ENCODE measurements around the gene PRR23C. TPM values are rescaled to one million over a fixed set of nuclear protein-coding genes. Genes with fewer than 3 reads are reported as not detected.

The PRR23C gene
- total and polyA plus RNA-seq, 9 of the 15 experiments (the other 6 are each of a cell fraction or from before 2014, with no cell fraction given), result not detected

DNA sequence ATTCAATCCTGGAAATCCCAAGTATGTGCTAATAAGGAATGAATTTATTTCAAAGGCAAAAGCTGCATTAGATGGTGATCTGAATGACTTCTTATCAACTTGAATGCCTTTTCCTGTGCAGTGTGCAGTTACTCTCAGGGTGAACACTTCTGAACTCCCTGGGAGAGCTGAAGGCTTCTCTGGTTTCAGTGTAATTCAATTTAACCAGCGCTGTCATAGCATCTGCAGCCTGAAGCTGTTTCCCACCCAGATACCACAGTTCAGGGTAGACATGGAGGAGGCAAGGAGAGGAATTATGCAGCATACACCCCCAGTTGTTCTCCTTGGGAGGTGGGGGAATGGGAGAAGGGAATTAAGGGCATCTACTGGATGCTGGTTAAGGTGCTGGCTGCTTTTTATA, 49.1 kb upstream of the PRR23C start:
- ATAC-seq (no peak), FAIRE-seq (no peak), DNase-seq (ENCODE audit: extremely low read depth in 1 of 4, low spot score in 3 of 4) (no peak)
- Histone ChIP-seq H3K9me3 (replicated peaks; ENCODE audit: control insufficient read depth, insufficient read depth, low read depth, low read length) (no peaks in the 10 kb centered on the region), H3K36me3 (ENCODE audit: control insufficient read depth, insufficient read depth, low read length) (no peaks in the 10 kb centered on the region), H2AFZ (ENCODE audit: low read depth, low read length) (no peak overlapping the region), H3K27ac (ENCODE audit: extremely low read depth, low read depth, low read length) (no peak overlapping the region), H3K4me2 (ENCODE audit: insufficient read depth, low read length) (no peak overlapping the region), H3K79me2 (ENCODE audit: control insufficient read depth, insufficient read depth, low read length) (no peaks in the 10 kb centered on the region), H3K4me3 (no peak overlapping the region), H3K9me1 (ENCODE audit: control insufficient read depth, insufficient read depth, low read length) (no peaks in the 10 kb centered on the region), H4K20me1 (replicated peaks; ENCODE audit: control insufficient read depth, insufficient read depth, low read length) (no peaks in the 10 kb centered on the region), H3K4me1 (replicated peaks in 1 of 2; ENCODE audit: control insufficient read depth in 2 of 2, insufficient read depth in 2 of 2, low read length in 2 of 2) (no peaks in the 10 kb centered on the region), H3K27me3 (ENCODE audit: control insufficient read depth in 2 of 2, insufficient read depth in 2 of 2, low read length in 2 of 2) (peaks cover 0 to 3% of the 10 kb centered on the region in 2 experiments; a peak in 2 of 5 replicates), H3K9ac (ENCODE audit: insufficient read depth in 1 of 2, low read depth in 2 of 2, low read length in 2 of 2) (no peak overlapping the region)
- in situ Hi-C loops (cut with MboI) (no loop called here), intact Hi-C loops (cut with micrococcal nuclease) (no loop called here)
- POLR2A ChIA-PET, result no interaction called here
- CTCF ChIA-PET (ENCODE audit: low intra/inter-chr PET ratio), result no interaction called here
- no TSS peak for BruUV-seq (replicated peaks)
- WGBS (ENCODE audit: insufficient coverage, low coverage, missing lambda C conversion rate), result 0% methylated on average over 1 of the region's 1 CpG
- TF ChIP-seq, protein P1, sequence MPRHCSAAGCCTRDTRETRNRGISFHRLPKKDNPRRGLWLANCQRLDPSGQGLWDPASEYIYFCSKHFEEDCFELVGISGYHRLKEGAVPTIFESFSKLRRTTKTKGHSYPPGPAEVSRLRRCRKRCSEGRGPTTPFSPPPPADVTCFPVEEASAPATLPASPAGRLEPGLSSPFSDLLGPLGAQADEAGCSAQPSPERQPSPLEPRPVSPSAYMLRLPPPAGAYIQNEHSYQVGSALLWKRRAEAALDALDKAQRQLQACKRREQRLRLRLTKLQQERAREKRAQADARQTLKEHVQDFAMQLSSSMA (CRISPR knock-in tag; IDR thresholded peaks at IDR 0.05), result no peak
- no peak for TF ChIP-seq CHD4 (IDR thresholded peaks at IDR 0.05; ENCODE audit: insufficient read depth, insufficient replicate concordance, low read depth, low read length, poor library complexity, severe bottlenecking)
- TF ChIP-seq ZNF134 (CRISPR knock-in tag; conservative IDR thresholded peaks at IDR 0.05), result no peak
- no peak for TF ChIP-seq LCOR (CRISPR knock-in tag; IDR thresholded peaks at IDR 0.05)
- TF ChIP-seq, protein P2, sequence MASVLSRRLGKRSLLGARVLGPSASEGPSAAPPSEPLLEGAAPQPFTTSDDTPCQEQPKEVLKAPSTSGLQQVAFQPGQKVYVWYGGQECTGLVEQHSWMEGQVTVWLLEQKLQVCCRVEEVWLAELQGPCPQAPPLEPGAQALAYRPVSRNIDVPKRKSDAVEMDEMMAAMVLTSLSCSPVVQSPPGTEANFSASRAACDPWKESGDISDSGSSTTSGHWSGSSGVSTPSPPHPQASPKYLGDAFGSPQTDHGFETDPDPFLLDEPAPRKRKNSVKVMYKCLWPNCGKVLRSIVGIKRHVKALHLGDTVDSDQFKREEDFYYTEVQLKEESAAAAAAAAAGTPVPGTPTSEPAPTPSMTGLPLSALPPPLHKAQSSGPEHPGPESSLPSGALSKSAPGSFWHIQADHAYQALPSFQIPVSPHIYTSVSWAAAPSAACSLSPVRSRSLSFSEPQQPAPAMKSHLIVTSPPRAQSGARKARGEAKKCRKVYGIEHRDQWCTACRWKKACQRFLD (CRISPR knock-in tag; IDR thresholded peaks at IDR 0.05), result no peak
- TF ChIP-seq YY1 (IDR thresholded peaks at IDR 0.05; ENCODE audit: borderline replicate concordance in 1 of 3, control insufficient read depth in 1 of 3, extremely low read depth in 1 of 3, insufficient read depth in 3 of 3, insufficient read length in 1 of 3, insufficient replicate concordance in 2 of 3, low read depth in 1 of 3, low read length in 2 of 3), result no peak
- no peak for TF ChIP-seq ZNF75A (CRISPR knock-in tag; IDR thresholded peaks at IDR 0.05)
- no peak for TF ChIP-seq SREBF2 (CRISPR knock-in tag; IDR thresholded peaks at IDR 0.05)
- no peak for TF ChIP-seq DPF2 (IDR thresholded peaks at IDR 0.05)
- no peak for TF ChIP-seq HMG20A (CRISPR knock-in tag; conservative IDR thresholded peaks at IDR 0.05)
- TF ChIP-seq MYNN (IDR thresholded peaks at IDR 0.05), result no peak
- no peak for TF ChIP-seq MYNN (CRISPR knock-in tag; IDR thresholded peaks at IDR 0.05)
- TF ChIP-seq CHCHD3 (CRISPR knock-in tag; IDR thresholded peaks at IDR 0.05), result no peak
- no peak for TF ChIP-seq DACH1 (IDR thresholded peaks at IDR 0.05; ENCODE audit: partially characterized antibody)
- no peak for TF ChIP-seq ZBTB8A (IDR thresholded peaks at IDR 0.05; ENCODE audit: partially characterized antibody)
- no peak for TF ChIP-seq POLR3A (IDR thresholded peaks at IDR 0.05; ENCODE audit: borderline replicate concordance, extremely low read depth, insufficient read depth, insufficient read length)
- TF ChIP-seq NFE2L1 (tag; IDR thresholded peaks at IDR 0.05; ENCODE audit: borderline replicate concordance, low read depth), result no peak
- TF ChIP-seq MAFF (IDR thresholded peaks at IDR 0.05; ENCODE audit: low read length), result no peak
- TF ChIP-seq ZNF445 (CRISPR knock-in tag; IDR thresholded peaks at IDR 0.05; ENCODE audit: low read depth), result no peak
